Measurements from ENCODE around the gene DNAJB12. TPM values are rescaled to one million over a fixed set of nuclear protein-coding genes. Genes with fewer than 3 reads are reported as not detected.

Gene DNAJB12
- total and polyA plus RNA-seq, 10 of the 15 experiments (the other 5 are each of a cell fraction or from before 2014, with no cell fraction given) = 4.6 to 31.6 (median 18.8) TPM

- TF ChIP-seq, protein P1, sequence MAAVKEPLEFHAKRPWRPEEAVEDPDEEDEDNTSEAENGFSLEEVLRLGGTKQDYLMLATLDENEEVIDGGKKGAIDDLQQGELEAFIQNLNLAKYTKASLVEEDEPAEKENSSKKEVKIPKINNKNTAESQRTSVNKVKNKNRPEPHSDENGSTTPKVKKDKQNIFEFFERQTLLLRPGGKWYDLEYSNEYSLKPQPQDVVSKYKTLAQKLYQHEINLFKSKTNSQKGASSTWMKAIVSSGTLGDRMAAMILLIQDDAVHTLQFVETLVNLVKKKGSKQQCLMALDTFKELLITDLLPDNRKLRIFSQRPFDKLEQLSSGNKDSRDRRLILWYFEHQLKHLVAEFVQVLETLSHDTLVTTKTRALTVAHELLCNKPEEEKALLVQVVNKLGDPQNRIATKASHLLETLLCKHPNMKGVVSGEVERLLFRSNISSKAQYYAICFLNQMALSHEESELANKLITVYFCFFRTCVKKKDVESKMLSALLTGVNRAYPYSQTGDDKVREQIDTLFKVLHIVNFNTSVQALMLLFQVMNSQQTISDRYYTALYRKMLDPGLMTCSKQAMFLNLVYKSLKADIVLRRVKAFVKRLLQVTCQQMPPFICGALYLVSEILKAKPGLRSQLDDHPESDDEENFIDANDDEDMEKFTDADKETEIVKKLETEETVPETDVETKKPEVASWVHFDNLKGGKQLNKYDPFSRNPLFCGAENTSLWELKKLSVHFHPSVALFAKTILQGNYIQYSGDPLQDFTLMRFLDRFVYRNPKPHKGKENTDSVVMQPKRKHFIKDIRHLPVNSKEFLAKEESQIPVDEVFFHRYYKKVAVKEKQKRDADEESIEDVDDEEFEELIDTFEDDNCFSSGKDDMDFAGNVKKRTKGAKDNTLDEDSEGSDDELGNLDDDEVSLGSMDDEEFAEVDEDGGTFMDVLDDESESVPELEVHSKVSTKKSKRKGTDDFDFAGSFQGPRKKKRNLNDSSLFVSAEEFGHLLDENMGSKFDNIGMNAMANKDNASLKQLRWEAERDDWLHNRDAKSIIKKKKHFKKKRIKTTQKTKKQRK (IDR thresholded peaks at IDR 0.05; ENCODE audit: low read depth, low read length) = no peak
- no peak for TF ChIP-seq HCFC1 (IDR thresholded peaks at IDR 0.05; ENCODE audit: low read length)
- TF ChIP-seq MTA3 (IDR thresholded peaks at IDR 0.05; ENCODE audit: borderline replicate concordance, low read length) = 0 out of 2 replicates have a peak, but pooled peaks have one; percentile 57
- no peak for TF ChIP-seq ZNF384 (IDR thresholded peaks at IDR 0.05; ENCODE audit: borderline replicate concordance, low read depth, low read length)
- no peak for TF ChIP-seq NFYA (IDR thresholded peaks at IDR 0.05; ENCODE audit: borderline replicate concordance, low read depth, low read length)
- no peak for TF ChIP-seq CHD4 (IDR thresholded peaks at IDR 0.05)
- TF ChIP-seq SUPT20H (IDR thresholded peaks at IDR 0.05; ENCODE audit: borderline replicate concordance, control insufficient read depth, low read depth, low read length) = no peak
- TF ChIP-seq JUNB (IDR thresholded peaks at IDR 0.05) = peak; percentile 92
- TF ChIP-seq ZNF274 (IDR thresholded peaks at IDR 0.05; ENCODE audit: insufficient read depth, insufficient read length) = no peak
- no peak for TF ChIP-seq ZNF24 (IDR thresholded peaks at IDR 0.05)
- TF ChIP-seq IKZF1 (conservative IDR thresholded peaks at IDR 0.05) = peak; percentile 50
- TF ChIP-seq CBX5 (IDR thresholded peaks at IDR 0.05; ENCODE audit: low read depth) = no peak
- TF ChIP-seq CBFB (IDR thresholded peaks at IDR 0.05; ENCODE audit: low read depth) = no peak
- peak; percentile 99 for TF ChIP-seq EED (IDR thresholded peaks at IDR 0.05; ENCODE audit: low read depth)
- TF ChIP-seq SRF (IDR thresholded peaks at IDR 0.05; ENCODE audit: low read depth in 2 of 2, low read length in 2 of 2) = 0 out of 4 replicates have a peak, but pooled peaks of 1 of the 2 experiments have one; percentile 1
- peak; percentile 74; the same call in 1 of the 2 replicates for TF ChIP-seq CREM (IDR thresholded peaks at IDR 0.05; ENCODE audit: low read depth)
- peak; percentile 72 to 74; a peak in 3 of 4 replicates for TF ChIP-seq IKZF2 (IDR thresholded peaks at IDR 0.05)
- TF ChIP-seq ZNF207 (IDR thresholded peaks at IDR 0.05; ENCODE audit: borderline replicate concordance) = no peak
- peak; percentile 52; the same call in 1 of the 2 replicates for TF ChIP-seq DPF2 (IDR thresholded peaks at IDR 0.05)
- TF ChIP-seq, protein P2, sequence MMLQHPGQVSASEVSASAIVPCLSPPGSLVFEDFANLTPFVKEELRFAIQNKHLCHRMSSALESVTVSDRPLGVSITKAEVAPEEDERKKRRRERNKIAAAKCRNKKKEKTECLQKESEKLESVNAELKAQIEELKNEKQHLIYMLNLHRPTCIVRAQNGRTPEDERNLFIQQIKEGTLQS (IDR thresholded peaks at IDR 0.05; ENCODE audit: borderline replicate concordance, extremely low read depth, low read depth, low read length) = no peak
- TF ChIP-seq PKNOX1 (IDR thresholded peaks at IDR 0.05) = peak; percentile 87
- no peak for TF ChIP-seq CHD1 (IDR thresholded peaks at IDR 0.05; ENCODE audit: low read depth, low read length)
- TF ChIP-seq TCF3 (IDR thresholded peaks at IDR 0.05; ENCODE audit: borderline replicate concordance, insufficient read depth, low read depth, low read length) = 0 out of 2 replicates have a peak, but pooled peaks have one; percentile 22
- no peak for TF ChIP-seq BRCA1 (IDR thresholded peaks at IDR 0.05; ENCODE audit: low read depth, low read length)
- no peak for TF ChIP-seq RBBP5 (conservative IDR thresholded peaks at IDR 0.05)
- no peak for TF ChIP-seq MYB (IDR thresholded peaks at IDR 0.05; ENCODE audit: borderline replicate concordance, low read depth, low read length)
- TF ChIP-seq SREBF2 (IDR thresholded peaks at IDR 0.05; ENCODE audit: low read length) = no peak
- TF ChIP-seq, protein P3, sequence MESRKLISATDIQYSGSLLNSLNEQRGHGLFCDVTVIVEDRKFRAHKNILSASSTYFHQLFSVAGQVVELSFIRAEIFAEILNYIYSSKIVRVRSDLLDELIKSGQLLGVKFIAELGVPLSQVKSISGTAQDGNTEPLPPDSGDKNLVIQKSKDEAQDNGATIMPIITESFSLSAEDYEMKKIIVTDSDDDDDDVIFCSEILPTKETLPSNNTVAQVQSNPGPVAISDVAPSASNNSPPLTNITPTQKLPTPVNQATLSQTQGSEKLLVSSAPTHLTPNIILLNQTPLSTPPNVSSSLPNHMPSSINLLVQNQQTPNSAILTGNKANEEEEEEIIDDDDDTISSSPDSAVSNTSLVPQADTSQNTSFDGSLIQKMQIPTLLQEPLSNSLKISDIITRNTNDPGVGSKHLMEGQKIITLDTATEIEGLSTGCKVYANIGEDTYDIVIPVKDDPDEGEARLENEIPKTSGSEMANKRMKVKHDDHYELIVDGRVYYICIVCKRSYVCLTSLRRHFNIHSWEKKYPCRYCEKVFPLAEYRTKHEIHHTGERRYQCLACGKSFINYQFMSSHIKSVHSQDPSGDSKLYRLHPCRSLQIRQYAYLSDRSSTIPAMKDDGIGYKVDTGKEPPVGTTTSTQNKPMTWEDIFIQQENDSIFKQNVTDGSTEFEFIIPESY (IDR thresholded peaks at IDR 0.05) = no peak
Observed at GRCh38 chr10:72292223-72292691, 62.5 kb downstream of the DNAJB12 start (continued).

All from GM12878 (cell line).